HUES48 (cell line): ENCODE data around the gene KLHDC7B.

Source experiments
- H3K27ac ChIP-seq: one replicate; pipeline ENCODE4 v1.7.0; 2013; ENCODE audit warnings: low read depth, low read length, inconsistent platforms
- H3K27me3 ChIP-seq: 2 replicates; pipeline ENCODE4 v1.6.1; 2013; ENCODE audit warnings: mild to moderate bottlenecking, low read length; ENCODE audit not compliant: control insufficient read depth, insufficient read depth
- H3K36me3 ChIP-seq: 2 replicates; pipeline ENCODE4 v1.6.1; 2013; ENCODE audit warnings: low read length; ENCODE audit not compliant: control insufficient read depth, insufficient read depth
- H3K4me1 ChIP-seq: 2 replicates; pipeline ENCODE4 v1.6.1; 2013; ENCODE audit warnings: mild to moderate bottlenecking, low read length; ENCODE audit not compliant: control insufficient read depth, insufficient read depth
- H3K4me3 ChIP-seq: 2 replicates; pipeline ENCODE4 v1.5.1; 2013; ENCODE audit warnings: mild to moderate bottlenecking, low read depth, low read length
- H3K9ac ChIP-seq: 2 replicates; pipeline ENCODE4 v1.6.1; 2013; ENCODE audit warnings: mild to moderate bottlenecking, low read depth, low read length, moderate library complexity
- H3K9me3 ChIP-seq: 2 replicates; pipeline ENCODE4 v1.6.1; 2013; ENCODE audit warnings: low read length; ENCODE audit not compliant: control insufficient read depth, insufficient read depth

Gene KLHDC7B

DNA sequence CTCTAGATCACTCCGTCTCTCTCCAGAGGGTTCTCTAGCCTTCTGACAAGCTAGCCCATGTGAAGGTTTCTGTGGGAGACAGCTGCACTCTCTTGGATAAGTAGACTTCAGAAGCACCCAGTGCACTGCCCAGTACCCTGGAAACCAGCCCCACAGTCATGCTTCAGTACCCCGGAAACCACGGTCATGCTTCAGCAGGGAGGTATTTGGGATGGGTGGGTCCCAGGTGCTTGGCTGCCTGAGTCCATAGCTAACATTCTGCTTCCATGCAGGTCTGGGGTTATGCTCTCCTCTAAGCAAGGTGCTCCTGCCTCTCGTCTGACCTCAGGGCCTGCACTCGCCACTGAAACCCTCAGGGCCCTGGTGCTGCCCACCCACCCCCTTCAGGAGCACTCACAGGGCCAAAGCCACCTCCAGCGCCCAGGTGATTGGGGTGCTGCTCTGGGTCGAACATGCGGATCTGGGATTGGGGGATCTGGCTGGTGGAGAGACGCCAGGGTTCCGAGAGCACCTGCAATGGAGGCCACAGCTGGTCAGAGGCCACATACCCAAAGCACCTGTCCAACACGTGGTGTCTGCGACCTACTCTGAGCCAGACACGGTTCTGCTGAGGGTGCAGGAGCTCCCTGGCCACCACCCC lies 24.3 kb downstream of the KLHDC7B start:
- Histone ChIP-seq H3K27me3 (no peaks in the 10 kb centered on the region), H3K4me1 (no peaks in the 10 kb centered on the region), H3K36me3 (peaks cover 70% of the 10 kb centered on the region), H3K4me3 (no peak overlapping the region), H3K9ac (no peak overlapping the region), H3K9me3 (no peaks in the 10 kb centered on the region), H3K27ac (no peak overlapping the region)

DNA sequence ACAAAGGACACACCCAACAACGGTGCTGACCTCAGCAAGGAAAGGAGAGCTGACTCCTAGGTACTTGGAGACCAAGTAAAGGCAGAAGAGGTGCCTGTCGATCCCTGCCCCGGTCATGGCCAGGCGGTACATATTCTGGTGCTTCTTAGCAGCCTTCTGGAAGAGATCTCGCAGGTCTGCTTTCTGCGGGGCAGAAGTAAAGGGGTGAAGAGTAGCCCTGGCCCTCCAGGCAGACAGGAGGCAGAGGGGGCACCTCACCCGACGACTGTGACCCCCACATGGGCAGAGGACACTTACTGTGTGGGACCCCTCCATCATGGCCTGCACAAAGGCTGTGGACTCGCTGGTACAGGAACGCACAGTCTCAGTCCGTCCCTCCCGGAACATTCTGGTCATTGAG lies 25.2 kb downstream of the KLHDC7B start:
- no peak overlapping the region for H3K4me3 ChIP-seq
- H3K27me3 ChIP-seq, result no peaks in the 10 kb centered on the region
- no peaks in the 10 kb centered on the region for H3K9me3 ChIP-seq
- H3K9ac ChIP-seq, result no peak overlapping the region
- peaks cover 78% of the 10 kb centered on the region for H3K36me3 ChIP-seq
- H3K4me1 ChIP-seq, result no peaks in the 10 kb centered on the region
- H3K27ac ChIP-seq, result no peak overlapping the region

DNA sequence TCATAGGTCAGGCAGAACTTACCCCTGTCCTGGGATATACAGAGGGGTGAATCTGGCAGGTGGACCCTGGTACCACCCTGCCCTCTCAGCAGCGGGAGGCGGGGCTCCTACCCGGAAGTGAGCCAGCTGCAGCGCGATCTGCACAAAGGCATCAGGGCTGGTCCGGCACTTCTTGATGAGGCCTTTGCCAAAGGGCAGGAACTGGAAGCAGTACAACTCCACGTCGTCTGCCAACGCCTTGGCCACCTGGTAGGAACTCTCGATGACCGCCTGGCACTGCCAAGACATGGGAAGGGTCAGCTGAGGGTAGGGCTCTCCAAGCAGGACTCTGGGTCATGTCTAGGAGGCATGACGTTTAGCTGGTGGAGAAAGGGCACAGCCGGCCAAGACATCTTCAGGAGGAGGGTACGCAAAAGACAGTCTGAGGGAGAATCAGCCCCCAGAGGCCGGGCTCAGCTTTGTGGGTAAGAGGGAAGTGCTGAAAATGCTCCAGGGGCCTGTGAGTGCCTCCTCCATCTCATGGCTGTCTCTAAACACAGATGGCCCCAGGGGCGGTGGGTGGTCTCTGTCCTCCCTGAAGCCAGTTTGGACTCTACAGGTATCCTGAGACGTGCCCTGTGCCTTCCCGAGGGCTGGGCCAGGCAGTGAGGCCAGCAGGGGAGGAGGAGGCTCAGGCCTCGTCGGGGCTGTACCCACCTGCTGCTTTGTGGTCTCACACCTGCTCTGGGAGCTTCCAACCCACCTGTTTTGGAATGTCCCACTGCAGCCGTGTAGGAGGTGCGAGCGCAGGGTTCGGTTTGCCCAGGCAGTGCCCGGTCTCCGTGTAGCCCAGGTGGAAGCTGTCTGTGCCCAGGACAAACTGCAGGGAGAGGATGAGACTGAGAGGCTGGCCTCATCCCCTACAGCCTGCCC lies 25.8 kb downstream of the KLHDC7B start:
- no peaks in the 10 kb centered on the region for H3K27me3 ChIP-seq

DNA sequence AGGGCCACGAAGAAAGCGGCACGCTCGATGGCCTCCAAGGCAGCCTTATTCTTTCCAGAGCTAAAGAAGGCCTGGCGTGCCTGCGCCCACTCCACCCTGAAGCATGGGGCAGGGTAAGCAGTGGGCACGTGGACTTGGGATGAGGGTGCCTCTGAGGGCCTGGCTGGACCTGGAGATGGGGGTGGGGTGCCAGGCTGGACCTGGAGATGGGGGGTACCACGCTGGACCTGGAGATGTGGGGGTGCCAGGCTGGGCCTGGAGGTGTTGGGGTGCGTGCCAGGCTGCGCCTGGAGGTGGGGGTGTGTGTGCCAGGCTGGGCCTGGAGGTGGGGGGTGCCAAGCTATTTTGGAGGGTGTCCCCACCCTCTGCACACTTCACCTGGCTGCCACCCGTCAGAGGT lies 27.3 kb downstream of the KLHDC7B start:
- no peak overlapping the region for H3K27ac ChIP-seq
- H3K36me3 ChIP-seq, result peaks cover 90% of the 10 kb centered on the region
- H3K9me3 ChIP-seq, result no peaks in the 10 kb centered on the region
- no peaks in the 10 kb centered on the region for H3K4me1 ChIP-seq
- H3K9ac ChIP-seq, result no peak overlapping the region
- H3K27me3 ChIP-seq, result no peaks in the 10 kb centered on the region
- no peak overlapping the region for H3K4me3 ChIP-seq

More for the DNA sequence above, 25.8 kb downstream of the KLHDC7B start:
- H3K27ac ChIP-seq, result no peak overlapping the region
- H3K36me3 ChIP-seq, result peaks cover 84% of the 10 kb centered on the region
- no peak overlapping the region for H3K9ac ChIP-seq
- no peak overlapping the region for H3K4me3 ChIP-seq
- no peaks in the 10 kb centered on the region for H3K4me1 ChIP-seq
- H3K9me3 ChIP-seq, result no peaks in the 10 kb centered on the region

DNA sequence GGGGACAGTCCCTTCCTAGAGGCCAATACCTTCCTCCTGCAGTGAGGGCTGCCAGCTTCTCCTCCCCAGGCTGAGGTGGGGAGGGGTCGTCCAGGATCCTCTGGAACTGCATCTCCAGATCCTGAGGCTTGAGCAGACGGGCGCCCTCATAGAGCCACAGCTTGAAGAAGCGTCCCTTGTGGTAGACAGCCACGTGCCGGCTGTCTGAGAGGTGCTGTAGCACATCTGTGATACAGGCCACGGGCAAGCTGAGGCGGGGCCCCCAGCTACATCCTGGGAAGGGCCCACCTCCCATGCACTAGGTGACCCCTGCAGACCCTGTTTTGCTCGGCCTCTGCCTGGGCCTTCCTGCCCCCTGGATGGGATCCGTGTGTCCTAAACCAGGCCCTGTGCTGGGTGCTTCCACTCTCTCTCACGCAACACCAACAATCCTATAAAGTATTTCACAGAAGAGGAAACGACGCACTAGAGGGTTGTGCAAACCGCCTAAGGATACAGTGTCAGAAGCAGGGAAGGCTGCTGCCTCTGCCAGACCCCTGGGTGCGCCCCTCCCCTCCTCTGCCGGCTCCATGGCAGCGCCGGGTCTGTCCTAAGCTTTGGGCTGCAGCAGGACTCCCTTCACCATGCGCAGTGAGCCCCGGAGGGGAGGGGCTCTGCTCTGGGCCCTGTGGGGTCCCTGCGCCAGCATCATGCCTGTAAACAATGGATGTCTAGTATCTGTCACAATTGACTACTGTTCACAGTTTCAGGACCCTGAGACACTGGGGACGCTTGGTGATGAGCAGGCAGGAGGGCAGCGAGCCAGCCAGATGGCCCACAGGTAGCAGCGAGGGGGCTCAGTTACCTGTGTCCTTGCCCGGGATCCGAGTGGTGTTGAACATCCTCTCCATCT lies 28.0 kb downstream of the KLHDC7B start:
- H3K27me3 ChIP-seq, result no peaks in the 10 kb centered on the region
- H3K27ac ChIP-seq, result no peak overlapping the region
- no peaks in the 10 kb centered on the region for H3K4me1 ChIP-seq
- H3K9ac ChIP-seq, result no peak overlapping the region
- H3K4me3 ChIP-seq, result no peak overlapping the region
- no peaks in the 10 kb centered on the region for H3K9me3 ChIP-seq
- peaks cover 88% of the 10 kb centered on the region for H3K36me3 ChIP-seq

DNA sequence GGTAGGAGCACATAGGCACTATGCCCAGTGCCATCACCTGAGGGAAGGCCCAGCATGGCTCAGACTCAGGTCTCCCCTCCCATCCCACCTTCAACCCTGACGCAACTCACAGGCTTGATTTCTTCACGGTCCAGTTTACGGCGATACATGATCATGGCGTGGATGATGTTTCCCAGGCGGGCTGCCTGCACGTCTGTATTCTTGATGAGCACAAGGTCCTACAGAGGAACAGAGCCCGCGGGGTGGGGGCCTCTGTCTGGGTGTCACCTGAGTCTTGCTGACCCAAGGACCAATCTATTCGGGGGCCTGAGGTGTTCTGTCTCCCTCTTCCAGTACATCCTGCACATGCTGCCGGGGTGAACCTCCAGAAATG lies 28.7 kb downstream of the KLHDC7B start:
- Histone ChIP-seq H3K9me3 (no peaks in the 10 kb centered on the region), H3K27me3 (no peaks in the 10 kb centered on the region), H3K27ac (no peak overlapping the region), H3K4me1 (no peaks in the 10 kb centered on the region), H3K4me3 (no peak overlapping the region), H3K36me3 (peaks cover 88% of the 10 kb centered on the region), H3K9ac (no peak overlapping the region)

DNA sequence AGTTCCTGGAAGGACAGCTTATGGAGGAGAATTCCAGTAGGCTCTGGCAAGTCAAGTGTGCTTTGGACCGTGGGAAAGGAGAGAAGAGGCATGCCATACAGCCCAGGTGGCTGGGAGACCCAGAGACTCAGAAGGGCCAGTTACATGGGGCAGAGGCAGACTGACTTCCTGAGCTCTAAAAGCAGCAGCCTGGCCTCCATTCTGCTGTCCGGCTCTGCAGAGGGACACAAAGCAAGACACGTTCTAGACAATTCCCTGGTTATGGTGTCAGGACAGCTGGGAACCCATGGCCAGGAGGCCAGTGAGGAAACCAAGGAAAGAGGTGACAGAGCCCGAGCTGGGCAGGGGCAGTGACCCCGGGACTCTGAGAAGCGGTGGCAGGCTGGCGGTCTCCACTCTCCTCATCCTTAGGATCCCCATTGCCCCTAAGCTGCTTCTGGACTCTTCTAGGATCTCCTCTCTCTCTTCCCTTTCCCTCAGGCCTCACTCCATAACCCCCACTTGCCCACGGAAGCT lies 29.8 kb downstream of the KLHDC7B start:
- H3K36me3 ChIP-seq, result peaks cover 88% of the 10 kb centered on the region
- no peak overlapping the region for H3K9ac ChIP-seq
- H3K4me1 ChIP-seq, result no peaks in the 10 kb centered on the region
- H3K9me3 ChIP-seq, result no peaks in the 10 kb centered on the region
- no peak overlapping the region for H3K4me3 ChIP-seq
- no peak overlapping the region for H3K27ac ChIP-seq
- H3K27me3 ChIP-seq, result no peaks in the 10 kb centered on the region

DNA sequence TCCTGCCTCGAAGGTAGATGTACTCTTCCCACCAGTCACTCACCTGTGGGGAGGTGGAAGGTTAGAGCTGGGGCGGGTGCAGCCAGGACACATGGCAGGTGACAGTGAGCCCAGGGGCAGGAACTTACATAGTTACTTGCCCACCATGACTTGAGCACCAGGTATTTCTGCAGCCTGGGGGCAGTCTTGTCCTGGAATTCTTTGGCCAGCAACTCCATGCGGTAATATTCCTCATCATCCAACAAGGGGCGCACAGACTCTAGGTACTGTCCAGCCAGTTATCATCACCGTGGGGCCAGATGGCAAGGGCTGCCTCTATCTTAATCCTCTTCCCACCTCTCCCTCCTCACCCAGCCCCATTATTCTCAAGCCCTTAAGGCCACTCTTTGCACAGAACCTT lies 30.4 kb downstream of the KLHDC7B start:
- H3K27ac ChIP-seq, result no peak overlapping the region
- H3K4me1 ChIP-seq, result no peaks in the 10 kb centered on the region
- peaks cover 86% of the 10 kb centered on the region for H3K36me3 ChIP-seq
- no peaks in the 10 kb centered on the region for H3K27me3 ChIP-seq
- H3K9ac ChIP-seq, result no peak overlapping the region
- H3K4me3 ChIP-seq, result no peak overlapping the region
- no peaks in the 10 kb centered on the region for H3K9me3 ChIP-seq

DNA sequence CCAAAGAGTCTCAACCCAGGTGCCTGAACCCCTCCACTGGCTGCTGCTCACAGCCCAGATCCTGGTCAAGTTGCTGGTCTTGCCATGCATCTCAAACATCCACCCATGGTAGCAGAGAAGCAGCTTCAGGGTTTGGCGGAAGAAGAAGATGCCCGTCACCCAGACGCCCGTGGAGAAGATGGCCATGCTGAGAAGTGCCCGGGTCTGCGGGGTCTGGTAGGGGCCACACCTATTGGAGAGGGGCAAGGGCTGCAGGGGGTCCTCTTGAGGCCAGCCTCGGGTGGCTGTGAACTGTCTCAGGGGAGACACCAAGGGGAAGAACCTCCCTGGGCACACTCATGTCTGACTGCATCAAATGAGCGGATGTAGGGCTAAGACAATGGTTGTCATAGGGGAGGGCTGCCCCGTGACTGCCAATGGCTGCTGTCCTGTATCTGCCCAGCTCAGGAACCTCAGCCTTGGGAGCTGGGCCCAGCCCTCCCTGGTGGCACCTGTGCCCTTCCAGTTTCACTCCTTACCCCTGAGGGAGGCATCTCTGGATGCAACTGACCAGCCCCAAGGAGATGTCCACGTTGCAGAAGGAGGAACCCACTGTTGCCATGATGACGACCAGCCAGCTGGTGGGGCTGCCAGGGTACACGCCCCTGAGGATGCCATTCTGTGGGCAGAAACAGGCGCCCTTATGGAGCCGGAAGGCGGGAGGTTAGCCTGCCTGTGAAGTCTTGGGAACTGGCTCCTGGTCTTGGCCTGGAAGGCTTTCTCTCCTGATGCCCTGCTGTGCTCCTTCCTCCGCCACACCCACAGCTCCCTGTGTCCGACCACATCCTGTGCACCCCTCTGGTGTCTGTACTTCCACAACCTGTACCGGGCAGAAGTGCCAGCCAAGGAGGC lies 31.4 kb downstream of the KLHDC7B start:
- H3K27ac ChIP-seq, result no peak overlapping the region
- no peaks in the 10 kb centered on the region for H3K27me3 ChIP-seq
- no peaks in the 10 kb centered on the region for H3K4me1 ChIP-seq
- H3K4me3 ChIP-seq, result no peak overlapping the region
- H3K36me3 ChIP-seq, result peaks cover 79% of the 10 kb centered on the region
- no peak overlapping the region for H3K9ac ChIP-seq
- H3K9me3 ChIP-seq, result no peaks in the 10 kb centered on the region

DNA sequence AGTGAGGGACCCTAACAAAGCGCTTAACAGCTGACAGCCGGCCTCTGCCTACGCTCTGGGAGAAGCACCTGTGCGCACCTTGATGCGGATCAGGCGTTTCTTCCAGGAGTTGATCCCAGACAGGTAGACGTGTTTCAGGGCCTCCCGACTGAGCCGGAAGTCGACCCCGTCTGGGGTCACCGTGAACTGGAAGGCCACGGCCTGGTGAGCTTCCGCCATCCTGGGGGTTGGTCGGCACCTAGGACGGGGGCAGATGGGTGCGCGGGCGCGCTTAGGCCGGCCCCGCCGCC lies 31.9 kb downstream of the KLHDC7B start:
- Histone ChIP-seq H3K27ac (no peak overlapping the region), H3K4me3 (no peak overlapping the region), H3K36me3 (peaks cover 73% of the 10 kb centered on the region)

More for the DNA sequence above, 31.9 kb downstream of the KLHDC7B start:
- Histone ChIP-seq H3K9me3 (no peaks in the 10 kb centered on the region), H3K4me1 (no peaks in the 10 kb centered on the region), H3K27me3 (no peaks in the 10 kb centered on the region), H3K9ac (no peak overlapping the region)
